Body of pancreas (tissue), 4 donors: Measurements from ENCODE around the gene TDRD7.

Experiments used
- CTCF ChIP-seq, 7 experiments: fragments of 450-650 bp in 4 of 7; fragments of 200-600 bp in 3 of 7; sonication (generic) in 3 of 7; IDR thresholded peaks; one replicate each; pipeline ENCODE4 v1.5.1; 2016 to 2019; ENCODE audit warnings: antibody characterized with exemption in 7 of 7
- POLR2A ChIP-seq, 3 donors: fragments of 450-650 bp; IDR thresholded peaks; one replicate each; pipeline ENCODE4 v1.6.1; 2016; ENCODE audit warnings: antibody characterized with exemption in 3 of 3, mild to moderate bottlenecking in 2 of 3

DNA sequence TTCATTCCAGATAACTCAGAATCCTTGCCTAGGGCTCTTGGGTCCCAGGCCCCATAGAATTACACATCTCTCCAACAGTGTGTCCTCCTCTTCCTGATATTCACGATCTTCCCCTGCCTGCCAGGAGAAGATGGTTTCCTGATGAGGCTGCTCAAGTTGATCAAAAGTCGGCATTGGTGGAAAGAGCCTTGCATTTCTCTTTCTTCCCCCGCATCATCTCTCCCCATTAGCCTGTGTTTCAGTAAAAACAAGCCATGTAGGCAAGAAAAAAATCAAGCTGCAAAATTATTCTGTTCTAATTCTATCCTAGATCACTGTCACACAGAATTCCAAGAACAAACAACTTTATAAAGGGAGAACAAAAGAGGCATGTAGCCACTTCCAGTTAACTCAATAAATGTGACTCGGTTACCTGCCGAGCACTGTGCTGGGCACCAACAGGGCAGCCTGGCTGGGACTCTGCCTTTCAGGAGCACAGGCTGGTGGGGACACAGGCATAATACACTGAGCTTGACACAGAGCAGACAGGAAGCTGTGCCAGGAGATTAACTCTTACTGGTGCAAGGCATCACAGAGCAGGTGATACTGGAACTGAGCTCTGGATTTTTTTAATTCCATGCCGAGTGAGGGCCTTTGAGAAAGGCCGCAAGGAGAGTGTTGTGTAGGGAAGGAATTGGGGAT is 115.1 kb downstream of the TDRD7 start:
- TF ChIP-seq CTCF (IDR thresholded peaks at IDR 0.05) (no peak), POLR2A (IDR thresholded peaks at IDR 0.05) (no peak)
